GM23338 (cell line): ENCODE data around the gene STAM. TPM values are rescaled to one million over a fixed set of nuclear protein-coding genes. Genes with fewer than 3 reads are reported as not detected.

Experiments
- ATAC-seq: fragments of 200-7000 bp; cut with Tn5 transposase; 3 replicates; pipeline ENCODE4 v1.9.1; 2020
- DNase-seq: peaks from one replicate; pipeline ENCODE4 v3.0.0-alpha.2; 2015; ENCODE audit warnings: low spot score
- H2AFZ ChIP-seq: fragments of 200-600 bp; sonication (generic); 2 replicates; pipeline ENCODE4 v1.8.0; 2016; ENCODE audit warnings: antibody characterized with exemption, mild to moderate bottlenecking, moderate library complexity
- H3F3A ChIP-seq: fragments of 200-600 bp; sonication (generic); replicated peaks from 2 replicates; pipeline ENCODE4 v1.8.0; 2017; ENCODE audit warnings: antibody characterized with exemption, mixed run types, low read depth
- H3K27ac ChIP-seq: fragments of 200-600 bp; sonication (generic); 2 replicates; pipeline ENCODE4 v1.6.1; 2016; ENCODE audit warnings: low read depth
- H3K27me3 ChIP-seq: fragments of 200-600 bp; sonication (generic); 2 replicates; pipeline ENCODE4 v1.8.0; 2016; ENCODE audit warnings: mild to moderate bottlenecking, mixed run types, moderate library complexity; ENCODE audit not compliant: insufficient read depth
- H3K36me3 ChIP-seq: fragments of 200-600 bp; sonication (generic); 2 replicates; pipeline ENCODE4 v1.8.0; 2016; ENCODE audit warnings: mild to moderate bottlenecking; ENCODE audit not compliant: insufficient read depth
- H3K4me1 ChIP-seq: fragments of 200-600 bp; sonication (generic); 2 replicates; pipeline ENCODE4 v1.8.0; 2016; ENCODE audit warnings: mild to moderate bottlenecking, moderate library complexity; ENCODE audit not compliant: insufficient read depth
- H3K4me2 ChIP-seq: fragments of 200-600 bp; sonication (generic); 2 replicates; pipeline ENCODE4 v1.7.1; 2017; ENCODE audit warnings: mixed run types
- H3K4me3 ChIP-seq: fragments of 200-600 bp; sonication (generic); 2 replicates; pipeline ENCODE4 v1.6.1; 2016; ENCODE audit warnings: mixed run types
- H3K79me2 ChIP-seq: fragments of 200-600 bp; sonication (generic); replicated peaks from 2 replicates; pipeline ENCODE4 v1.8.0; 2017; ENCODE audit warnings: mild to moderate bottlenecking; ENCODE audit not compliant: insufficient read depth
- H3K9me2 ChIP-seq: fragments of 200-600 bp; sonication (generic); 2 replicates; pipeline ENCODE4 v1.8.0; 2017; ENCODE audit not compliant: insufficient read depth
- H4K20me1 ChIP-seq: fragments of 200-600 bp; sonication (generic); replicated peaks from 2 replicates; pipeline ENCODE4 v1.8.0; 2017; ENCODE audit warnings: mild to moderate bottlenecking; ENCODE audit not compliant: insufficient read depth
- H3K27ac Mint-ChIP-seq: 2 replicates; pipeline ENCODE4 v1.8.0; 2020; ENCODE audit warnings: inconsistent platforms, mild to moderate bottlenecking, moderate library complexity, mixed read lengths
- H3K27me3 Mint-ChIP-seq: 3 replicates; pipeline ENCODE4 v1.8.0; 2022; ENCODE audit warnings: low read depth, mild to moderate bottlenecking, moderate library complexity, mixed read lengths, inconsistent platforms; ENCODE audit not compliant: insufficient read depth, poor library complexity
- H3K36me3 Mint-ChIP-seq: 3 replicates; pipeline ENCODE4 v1.8.0; 2021; ENCODE audit warnings: low read depth, mild to moderate bottlenecking, inconsistent platforms, moderate library complexity, mixed read lengths
- H3K4me1 Mint-ChIP-seq: 3 replicates; pipeline ENCODE4 v1.8.0; 2020; ENCODE audit warnings: mild to moderate bottlenecking, inconsistent platforms, mixed read lengths
- H3K4me3 Mint-ChIP-seq: 3 replicates; pipeline ENCODE4 v1.8.0; 2021; ENCODE audit warnings: moderate library complexity, mild to moderate bottlenecking, inconsistent platforms, mixed read lengths
- H3K9me3 Mint-ChIP-seq: 3 replicates; pipeline ENCODE4 v1.8.0; 2020; ENCODE audit warnings: moderate library complexity, mild to moderate bottlenecking, inconsistent platforms, mixed read lengths
- CREB1 ChIP-seq: fragments of 250-450 bp; sonication (Bioruptor Pico); IDR thresholded peaks from 2 replicates; pipeline ENCODE4 v1.5.0; 2020; ENCODE audit warnings: low read depth, mild to moderate bottlenecking, moderate library complexity
- CTCF ChIP-seq, 2 experiments: fragments of 200-600 bp in 1 of 2; sonication (generic) in 1 of 2; conservative IDR thresholded peaks; 2 replicates each; pipeline versions ENCODE4 v1.5.1 to v1.6.1; 2016 to 2017; ENCODE audit warnings: antibody characterized with exemption in 2 of 2, low read depth in 2 of 2, mild to moderate bottlenecking in 2 of 2, moderate library complexity in 1 of 2
- EZH2 ChIP-seq: fragments of 200-600 bp; sonication (generic); IDR thresholded peaks from one replicate; pipeline ENCODE4 v1.8.0; 2017; ENCODE audit warnings: antibody characterized with exemption, mild to moderate bottlenecking, low read depth; ENCODE audit not compliant: unreplicated experiment
- EZH2phosphoT487 ChIP-seq: fragments of 200-600 bp; sonication (generic); IDR thresholded peaks from one replicate; pipeline ENCODE4 v1.8.1; 2018; ENCODE audit warnings: antibody characterized with exemption; ENCODE audit not compliant: unreplicated experiment
- JUNB ChIP-seq: IDR thresholded peaks from one replicate; pipeline ENCODE4 v1.6.1; 2016; ENCODE audit warnings: antibody characterized with exemption; ENCODE audit not compliant: unreplicated experiment
- NANOG ChIP-seq: IDR thresholded peaks from 2 replicates; pipeline ENCODE4 v1.6.1; 2016; ENCODE audit warnings: antibody characterized with exemption, borderline replicate concordance
- POLR2AphosphoS5 ChIP-seq: IDR thresholded peaks from 2 replicates; pipeline ENCODE4 v1.6.1; 2016; ENCODE audit warnings: antibody characterized with exemption, low read depth
- REST ChIP-seq: IDR thresholded peaks from one replicate; pipeline ENCODE4 v1.6.1; 2018; ENCODE audit warnings: antibody characterized with exemption; ENCODE audit not compliant: unreplicated experiment
- STAT1 ChIP-seq: IDR thresholded peaks from one replicate; pipeline ENCODE4 v1.6.1; 2016; ENCODE audit warnings: antibody characterized with exemption; ENCODE audit not compliant: unreplicated experiment
- ZNF114 ChIP-seq: fragments of 250-450 bp; sonication (Bioruptor Pico); IDR thresholded peaks from 2 replicates; pipeline ENCODE4 v1.5.0; 2020; ENCODE audit warnings: mild to moderate bottlenecking, moderate library complexity
- ZNF331 ChIP-seq: fragments of 250-450 bp; sonication (Bioruptor Pico); IDR thresholded peaks from 2 replicates; pipeline ENCODE4 v1.5.0; 2020; ENCODE audit warnings: low read depth, mild to moderate bottlenecking, moderate library complexity
- polyA plus RNA-seq: library from polyadenylated mRNA; unstranded; fragments of >200 nt; fragmentation: Nextera tagmentation; extraction: Ambion mirVana; gene quantifications from 2 replicates; pipeline ENCODE4 v1.2.1, GENCODE V29; 2016
- total RNA-seq: library from RNA; depleted of rRNA; stranded (reverse); fragments of >200 nt; shearing (Covaris generic); gene quantifications from 2 replicates; pipeline ENCODE4 v1.2.3, GENCODE V29; 2014

Gene STAM
- total and polyA plus RNA-seq, 2 experiments from 2014 or later: 28.8 to 40.5 TPM

GRCh38 chr10:17676919-17677318, 33.0 kb downstream of the STAM start (continued):
- TF ChIP-seq REST (no peak), JUNB (no peak), STAT1 (no peak), ZNF114 (CRISPR knock-in tag) (no peak), POLR2AphosphoS5 (no peak), CREB1 (CRISPR knock-in tag) (no peak)

GRCh38 chr10:17682236-17682946, 38.4 kb downstream of the STAM start:
- H3K36me3 ChIP-seq: no peaks in the 10 kb centered on the region
- H3K36me3 Mint-ChIP-seq: no peaks in the 10 kb centered on the region
- ATAC-seq (no peak), DNase-seq (no peak)
- no peak overlapping the region for H3K4me2 ChIP-seq
- H3K27me3 ChIP-seq: no peaks in the 10 kb centered on the region
- H2AFZ ChIP-seq: no peak overlapping the region
- peaks cover 21% of the 10 kb centered on the region for H3K4me1 Mint-ChIP-seq
- H3K9me2 ChIP-seq: no peaks in the 10 kb centered on the region
- H3F3A ChIP-seq: no peaks in the 10 kb centered on the region
- no peaks in the 10 kb centered on the region for H4K20me1 ChIP-seq
- no peak overlapping the region for H3K4me3 ChIP-seq
- peaks cover 9% of the 10 kb centered on the region; the same call in 1 of the 2 replicates for H3K4me1 ChIP-seq
- H3K4me3 Mint-ChIP-seq: no peak overlapping the region
- H3K27me3 Mint-ChIP-seq: peaks cover 1% of the 10 kb centered on the region
- no peak overlapping the region for H3K27ac Mint-ChIP-seq
- H3K79me2 ChIP-seq: peaks cover 92% of the 10 kb centered on the region
- H3K9me3 Mint-ChIP-seq: no peaks in the 10 kb centered on the region
- H3K27ac ChIP-seq: no peak overlapping the region
- TF ChIP-seq POLR2AphosphoS5 (no peak), REST (no peak), EZH2 (no peak), CTCF (conservative IDR thresholded peaks at IDR 0.05; ENCODE audit: low read depth in 2 of 2) (no peak), STAT1 (no peak), NANOG (no peak), ZNF331 (no peak), CREB1 (CRISPR knock-in tag) (no peak), EZH2phosphoT487 (no peak), JUNB (no peak), ZNF114 (CRISPR knock-in tag) (no peak)
